Measurements from ENCODE around the gene APLN.

DNA sequence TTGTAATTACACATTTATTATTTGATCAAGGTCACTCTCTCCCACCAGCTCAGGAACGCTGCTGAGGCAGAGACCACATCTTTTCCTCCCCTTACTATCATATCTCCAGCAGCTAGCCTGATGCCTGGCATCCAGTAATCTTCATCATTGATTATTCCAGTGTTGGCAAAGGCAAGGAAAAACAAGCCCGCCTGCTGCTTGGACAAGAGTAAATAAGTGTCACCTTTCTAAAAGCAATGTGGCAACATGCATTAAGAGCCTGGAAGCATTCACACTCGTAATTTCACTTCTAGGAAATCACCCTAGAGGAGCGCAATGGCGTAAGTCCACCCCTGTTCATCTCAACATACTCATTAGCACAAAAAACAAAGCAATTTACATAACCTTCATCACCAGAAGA lies 54.8 kb downstream of the APLN start:
- TF ChIP-seq SUZ12 (IDR thresholded peaks at IDR 0.05; ENCODE audit: extremely low read depth, insufficient read depth, insufficient read length) (no peak), YY1 (IDR thresholded peaks at IDR 0.05; ENCODE audit: insufficient read depth, insufficient read length) (no peak)

Data from NT2/D1 (cell line).